ENCODE data around the gene HOXB1. TPM values are rescaled to one million over a fixed set of nuclear protein-coding genes. Genes with fewer than 3 reads are reported as not detected.

Gene HOXB1
- total RNA-seq, 4 donors from 2014 or later = not detected

GRCh38 chr17:48559840-48560817 is 29.3 kb upstream of the HOXB1 start:
- whole genome bisulfite sequencing, 2 donors = 50 to 51% methylated on average over 14 of the region's 14 CpGs
- TF ChIP-seq EP300 (IDR thresholded peaks at IDR 0.05) = no peak
- TF ChIP-seq POLR2A (IDR thresholded peaks at IDR 0.05) = no peak
- no peak for TF ChIP-seq CTCF (IDR thresholded peaks at IDR 0.05)
- no peak overlapping the region for H3K4me3 ChIP-seq

GRCh38 chr17:48559122-48559839 is 28.5 kb upstream of the HOXB1 start:
- Histone ChIP-seq H3K27me3 (peaks cover 4 to 96% of the 10 kb centered on the region in 2 donors), H3K9me3 (no peaks in the 10 kb centered on the region), H3K4me1 (peaks cover 0 to 54% (median 14%) of the 10 kb centered on the region in 4 donors), H3K27ac (peak overlapping the region in 3 of 4 donors; percentile 11 to 59 (median 11)), H3K36me3 (no peaks in the 10 kb centered on the region), H3K4me3 (no peak overlapping the region)
- TF ChIP-seq CTCF (IDR thresholded peaks at IDR 0.05) (no peak), POLR2A (IDR thresholded peaks at IDR 0.05) (no peak), EP300 (IDR thresholded peaks at IDR 0.05) (no peak)
- DNase-seq (ENCODE audit: low spot score in 2 of 2) = no peak
- WGBS, 2 donors = 57 to 60% methylated on average over 16 of the region's 16 CpGs

More at GRCh38 chr17:48559840-48560817, 29.3 kb upstream of the HOXB1 start:
- Histone ChIP-seq H3K27ac (peak overlapping the region in 2 of 4 donors; percentile 11 to 59), H3K9me3 (no peaks in the 10 kb centered on the region), H3K36me3 (no peaks in the 10 kb centered on the region), H3K4me1 (peaks cover 0 to 55% (median 14%) of the 10 kb centered on the region in 4 donors), H3K27me3 (peaks cover 0 to 96% of the 10 kb centered on the region in 2 donors)
- DNase-seq (ENCODE audit: low spot score in 2 of 2) = no peak

- TF ChIP-seq CTCF (IDR thresholded peaks at IDR 0.05) (no peak), EP300 (IDR thresholded peaks at IDR 0.05) (no peak), POLR2A (IDR thresholded peaks at IDR 0.05) (no peak)
- Histone ChIP-seq H3K4me3 (no peak overlapping the region), H3K36me3 (no peaks in the 10 kb centered on the region), H3K9me3 (no peaks in the 10 kb centered on the region), H3K27me3 (peaks cover 4 to 98% of the 10 kb centered on the region in 2 donors), H3K27ac (peak overlapping the region in 2 of 4 donors; percentile 11 to 42), H3K4me1 (peaks cover 0 to 50% (median 14%) of the 10 kb centered on the region in 4 donors)
- 75 to 78% methylated on average over 2 of the region's 2 CpGs for WGBS, 2 donors
- DNase-seq (ENCODE audit: low spot score in 2 of 2) = no peak
Measured at GRCh38 chr17:48558831-48559121, 28.0 kb upstream of the HOXB1 start.

- Histone ChIP-seq H3K27ac (peak overlapping the region in 1 of 4 donors; percentile 42), H3K27me3 (peaks cover 4 to 98% of the 10 kb centered on the region in 2 donors), H3K4me1 (peaks cover 0 to 46% (median 14%) of the 10 kb centered on the region in 4 donors)
Measured at GRCh38 chr17:48558057-48558830, 27.4 kb upstream of the HOXB1 start.

More at GRCh38 chr17:48558057-48558830, 27.4 kb upstream of the HOXB1 start:
- WGBS, 2 donors = 73 to 77% methylated on average over 13 of the region's 13 CpGs
- no peak for TF ChIP-seq POLR2A (IDR thresholded peaks at IDR 0.05)
- no peak for TF ChIP-seq EP300 (IDR thresholded peaks at IDR 0.05)
- TF ChIP-seq CTCF (IDR thresholded peaks at IDR 0.05) = no peak
- H3K9me3 ChIP-seq = no peaks in the 10 kb centered on the region
- DNase-seq (ENCODE audit: low spot score in 2 of 2) = no peak
- H3K4me3 ChIP-seq = no peak overlapping the region
- H3K36me3 ChIP-seq = no peaks in the 10 kb centered on the region
